Stimulated activated CD4-positive, alpha-beta T cell treated with anti-CD3 and anti-CD28 coated beads, Interleukin-2, amount 100 ng/mL, for 4 hours (primary cell): ENCODE data around the gene BCL7A.
"Not testable (repeated sequence)": the region's sequence is repeated elsewhere in the genome, so short reads cannot be mapped to it uniquely, and the experiment has no call there.

ENCODE experiments used
- DNase-seq: peaks from one replicate; pipeline ENCODE4 v3.0.0-alpha.2; 2020; ENCODE audit warnings: low read depth

The BCL7A gene

GRCh38 chr12:122096014-122096413 is 74.3 kb downstream of the BCL7A start:
- DNase-seq: no peak

- no peak for DNase-seq
Observed at GRCh38 chr12:122096591-122097149, 75.0 kb downstream of the BCL7A start.

- no peak for DNase-seq
Observed at GRCh38 chr12:122097584-122097926, 75.9 kb downstream of the BCL7A start.

- DNase-seq: no peak
Observed at GRCh38 chr12:122097927-122098756, 76.5 kb downstream of the BCL7A start.

- DNase-seq: no peak
Observed at GRCh38 chr12:122099280-122099749, 77.6 kb downstream of the BCL7A start.

- no peak for DNase-seq
Observed at GRCh38 chr12:122099856-122100255, 78.2 kb downstream of the BCL7A start.

- DNase-seq: no peak
Observed at GRCh38 chr12:122100568-122100967, 78.9 kb downstream of the BCL7A start.

GRCh38 chr12:122102331-122102730 is 80.6 kb downstream of the BCL7A start:
- DNase-seq: no peak

GRCh38 chr12:122104844-122105243 is 83.2 kb downstream of the BCL7A start:
- no peak for DNase-seq

- DNase-seq: not testable (repeated sequence)
Observed at GRCh38 chr12:122105496-122105895, 83.8 kb downstream of the BCL7A start.

GRCh38 chr12:122106843-122107242 is 85.2 kb downstream of the BCL7A start:
- DNase-seq: no peak

- DNase-seq: no peak
Observed at GRCh38 chr12:122107261-122107660, 85.6 kb downstream of the BCL7A start.

- DNase-seq: no peak
Observed at GRCh38 chr12:122111089-122111641, 89.5 kb downstream of the BCL7A start.
